PC-3 (cell line): Measurements from ENCODE around the gene ATF7. TPM values are rescaled to one million over a fixed set of nuclear protein-coding genes. Genes with fewer than 3 reads are reported as not detected.

Experiments used
- ATAC-seq: fragments of 200-7000 bp; cut with Tn5 transposase; 2 replicates; pipeline ENCODE4 v1.9.1; 2020; ENCODE audit warnings: mild to moderate bottlenecking, moderate library complexity
- BruUV-seq: library from RNA; stranded (reverse); fragments of 400-500 nt; replicated peaks from 2 replicates; lab custom pipeline; 2021; lab: Mats Ljungman, UMichigan
- CTCF ChIA-PET: fragments of 300-600 bp; sonication (Branson Sonifier 250); formaldehyde crosslinking; loops from one replicate; lab custom pipeline; 2022; ENCODE audit warnings: antibody characterized with exemption; lab: Charles Lee
- POLR2A ChIA-PET: fragments of 300-600 bp; sonication (Branson Sonifier 250); formaldehyde crosslinking; loops from one replicate; lab custom pipeline; 2022; ENCODE audit warnings: antibody characterized with exemption; ENCODE audit not compliant: unreplicated experiment; lab: Charles Lee
- DNase-seq: peaks from one replicate; pipeline ENCODE4 v3.0.0-alpha.2; 2015
- H2AFZ ChIP-seq: fragments of 300-600 bp; sonication (generic); 2 replicates; pipeline ENCODE4 v1.6.0; 2016; ENCODE audit warnings: antibody characterized with exemption, low read length
- H3F3A ChIP-seq: fragments of 300-600 bp; sonication (generic); one replicate; pipeline ENCODE4 v1.6.0; 2017; ENCODE audit warnings: antibody characterized with exemption, low read length, control low read depth, mild to moderate bottlenecking; ENCODE audit not compliant: unreplicated experiment
- H3K27ac ChIP-seq: fragments of 300-600 bp; sonication (generic); 2 replicates; pipeline ENCODE4 v1.5.1; 2016; ENCODE audit warnings: mild to moderate bottlenecking, low read length
- H3K27me3 ChIP-seq: fragments of 300-600 bp; sonication (generic); 2 replicates; pipeline ENCODE4 v1.6.1; 2016; ENCODE audit warnings: low read length, mixed read lengths
- H3K36me3 ChIP-seq: fragments of 300-600 bp; sonication (generic); 2 replicates; pipeline ENCODE4 v1.6.1; 2016; ENCODE audit warnings: low read depth, mixed run types, low read length, mixed read lengths
- H3K4me1 ChIP-seq: fragments of 300-600 bp; sonication (generic); 2 replicates; pipeline ENCODE4 v1.5.1; 2016; ENCODE audit warnings: low read length; ENCODE audit not compliant: insufficient read depth
- H3K4me2 ChIP-seq: fragments of 300-600 bp; sonication (generic); 2 replicates; pipeline ENCODE4 v1.6.0; 2016; ENCODE audit warnings: low read length
- H3K4me3 ChIP-seq: fragments of 300-600 bp; sonication (generic); 2 replicates; pipeline ENCODE4 v1.5.1; 2016; ENCODE audit warnings: mild to moderate bottlenecking, low read length, mixed read lengths
- H3K79me2 ChIP-seq: fragments of 300-600 bp; sonication (generic); 2 replicates; pipeline ENCODE4 v1.6.1; 2017; ENCODE audit warnings: low read length, mixed read lengths
- H3K9ac ChIP-seq: fragments of 300-600 bp; sonication (generic); 2 replicates; pipeline ENCODE4 v1.6.0; 2016; ENCODE audit warnings: mild to moderate bottlenecking, low read length
- H3K9me2 ChIP-seq: fragments of 300-600 bp; sonication (generic); replicated peaks from 2 replicates; pipeline ENCODE4 v1.6.1; 2016; ENCODE audit warnings: mixed run types, low read length, mixed read lengths
- H3K9me3 ChIP-seq: fragments of 300-600 bp; sonication (generic); 2 replicates; pipeline ENCODE4 v1.6.1; 2016; ENCODE audit warnings: low read length, mixed read lengths
- H4K20me1 ChIP-seq: fragments of 300-600 bp; sonication (generic); 2 replicates; pipeline ENCODE4 v1.6.1; 2016; ENCODE audit warnings: low read length, mixed read lengths
- CTCF ChIP-seq: fragments of 300-600 bp; sonication (generic); conservative IDR thresholded peaks from 2 replicates; pipeline ENCODE4 v1.5.1; 2017; ENCODE audit warnings: antibody characterized with exemption, low read depth, mild to moderate bottlenecking, low read length
- EZH2 ChIP-seq: fragments of 300-600 bp; sonication (generic); IDR thresholded peaks from one replicate; pipeline ENCODE4 v1.6.1; 2017; ENCODE audit warnings: antibody characterized with exemption, mild to moderate bottlenecking, low read length; ENCODE audit not compliant: unreplicated experiment
- EZH2phosphoT487 ChIP-seq: fragments of 300-600 bp; sonication (generic); IDR thresholded peaks from 2 replicates; pipeline ENCODE4 v1.6.1; 2018; ENCODE audit warnings: mild to moderate bottlenecking, antibody characterized with exemption, low read length, borderline replicate concordance
- intact Hi-C: fragments of 100-400 bp; cut with micrococcal nuclease; formaldehyde crosslinking; loops from 2 replicates; pipeline ENCODE4 v1.9.0; 2023
- total RNA-seq: library from RNA; depleted of rRNA; stranded (reverse); fragments of >200 nt; gene quantifications from 2 replicates; pipeline ENCODE4 v1.2.3, GENCODE V29; 2014

Gene ATF7
- total RNA-seq, 1 experiment from 2014 or later, result 7.9 TPM

- Histone ChIP-seq H3K4me2 (no peak overlapping the region), H3K9ac (no peak overlapping the region), H3F3A (no peaks in the 10 kb centered on the region), H3K27ac (no peak overlapping the region), H4K20me1 (no peaks in the 10 kb centered on the region), H2AFZ (no peak overlapping the region), H3K4me3 (no peak overlapping the region), H3K79me2 (peaks cover 27% of the 10 kb centered on the region), H3K4me1 (peaks cover 37% of the 10 kb centered on the region), H3K9me3 (no peaks in the 10 kb centered on the region), H3K9me2 (no peaks in the 10 kb centered on the region), H3K27me3 (no peaks in the 10 kb centered on the region), H3K36me3 (peaks cover 21% of the 10 kb centered on the region; the same call in 1 of the 2 replicates)
- no peak for DNase-seq
- intact Hi-C loops, result no loop called here
- TF ChIP-seq EZH2phosphoT487 (no peak), EZH2 (no peak), CTCF (no peak)
- ATAC-seq, result no peak
- ChIA-PET CTCF (interaction anchor here (0.6 kb wide), 1 partner anchor 96 kb away, joined by 3 read pairs; no protein-coding TSS in a partner anchor), POLR2A (interaction anchor here (0.6 kb wide), 1 partner anchor 26 kb away, joined by 4 read pairs; no protein-coding TSS in a partner anchor)
- BruUV-seq, result no TSS peak
Measured at GRCh38 chr12:53504004-53504920, 121.9 kb downstream of the ATF7 start.

DNA sequence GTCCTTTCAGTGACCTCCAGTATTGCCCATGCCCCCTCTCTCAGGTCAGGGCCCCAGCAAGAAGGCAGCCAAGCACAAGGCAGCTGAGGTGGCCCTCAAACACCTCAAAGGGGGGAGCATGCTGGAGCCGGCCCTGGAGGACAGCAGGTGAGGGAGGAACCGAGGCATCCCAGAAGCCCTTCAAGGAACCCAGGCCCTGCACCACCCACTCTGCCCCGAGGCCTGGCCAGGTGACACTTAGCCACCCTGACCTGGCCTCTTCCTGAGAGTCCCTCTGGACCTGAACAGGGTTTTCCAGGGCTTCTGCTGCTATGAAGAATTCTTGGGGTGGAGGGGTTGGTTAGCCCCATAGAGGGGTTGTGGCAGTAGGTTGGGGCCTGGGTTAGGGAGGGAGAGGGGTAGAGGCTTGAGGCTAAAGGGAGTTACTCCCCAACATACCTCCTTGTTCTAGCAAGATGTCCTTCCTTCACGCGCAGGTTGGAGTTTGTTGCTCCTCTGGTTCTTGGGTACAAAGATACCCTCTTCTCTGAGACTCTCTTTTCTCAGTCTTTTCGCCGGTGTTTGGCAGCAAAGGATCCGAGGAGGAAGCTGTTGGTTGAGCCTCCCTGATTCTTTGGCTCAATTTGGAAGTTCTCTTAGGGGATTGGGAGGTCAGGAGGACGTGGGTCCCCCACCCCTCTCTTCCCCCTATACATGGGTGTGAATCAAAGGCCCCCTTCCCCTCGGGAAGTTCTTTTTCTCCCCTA is 123.0 kb downstream of the ATF7 start:
- Histone ChIP-seq H3K27me3 (no peaks in the 10 kb centered on the region), H3F3A (no peaks in the 10 kb centered on the region), H4K20me1 (no peaks in the 10 kb centered on the region), H3K4me3 (no peak overlapping the region), H3K9ac (no peak overlapping the region), H3K36me3 (peaks cover 21% of the 10 kb centered on the region; the same call in 1 of the 2 replicates), H2AFZ (no peak overlapping the region), H3K9me3 (no peaks in the 10 kb centered on the region), H3K27ac (no peak overlapping the region), H3K9me2 (no peaks in the 10 kb centered on the region), H3K4me1 (peaks cover 37% of the 10 kb centered on the region), H3K79me2 (peaks cover 27% of the 10 kb centered on the region), H3K4me2 (no peak overlapping the region)
- ATAC-seq (no peak), DNase-seq (no peak)
- intact Hi-C loops, result no loop called here
- BruUV-seq, result no TSS peak
- TF ChIP-seq EZH2phosphoT487 (no peak), CTCF (no peak)
- POLR2A ChIA-PET, result no interaction called here
- CTCF ChIA-PET, result no interaction called here
